GM12878 (cell line): ENCODE data around the gene OR1F1. TPM values are rescaled to one million over a fixed set of nuclear protein-coding genes. Genes with fewer than 3 reads are reported as not detected.
A peak's percentile ranks its signal among the peaks of the same experiment; 100 is the strongest.

Experiments
- ATF7 ChIP-seq: fragments of 450-650 bp; IDR thresholded peaks from 2 replicates; pipeline ENCODE4 v1.6.1; 2016; ENCODE audit warnings: low read depth, mild to moderate bottlenecking
- BCL11A ChIP-seq: IDR thresholded peaks from 2 replicates; pipeline ENCODE4 v1.6.1; 2011; ENCODE audit warnings: low read depth, low read length
- CBX5 ChIP-seq: sonication (generic); IDR thresholded peaks from 2 replicates; pipeline ENCODE4 v1.6.1; 2016; ENCODE audit warnings: low read depth, moderate library complexity, mild to moderate bottlenecking, inconsistent platforms
- EGR1 ChIP-seq, 2 experiments: IDR thresholded peaks; 1 replicate in 1 of 2; 2 replicates in 1 of 2; pipeline ENCODE4 v1.6.1; 2011 to 2012; ENCODE audit warnings: low read depth in 2 of 2, low read length in 2 of 2, borderline replicate concordance in 1 of 2, mild to moderate bottlenecking in 1 of 2, moderate library complexity in 1 of 2
- EP300 ChIP-seq, 2 experiments: fragments of 150-350 bp in 1 of 2; IDR thresholded peaks; 2 replicates each; pipeline ENCODE4 v1.6.1; 2011 to 2012; ENCODE audit warnings: low read depth in 2 of 2, low read length in 2 of 2, borderline replicate concordance in 1 of 2, improper control_type of control experiment in 1 of 2, inconsistent platforms in 1 of 2; ENCODE audit not compliant: control insufficient read depth in 1 of 2
- EZH2 ChIP-seq: IDR thresholded peaks from 2 replicates; pipeline ENCODE4 v1.6.1; 2012; ENCODE audit warnings: low read depth, mild to moderate bottlenecking, control low read depth, inconsistent platforms, low read length, borderline replicate concordance; ENCODE audit not compliant: control insufficient read depth
- FOXM1 ChIP-seq: IDR thresholded peaks from 2 replicates; pipeline ENCODE4 v1.6.1; 2012; ENCODE audit warnings: low read depth, mild to moderate bottlenecking, inconsistent platforms, low read length, moderate library complexity
- MYC ChIP-seq: IDR thresholded peaks from 2 replicates; pipeline ENCODE4 v1.6.1; 2011; ENCODE audit warnings: mild to moderate bottlenecking, low read length, moderate library complexity, inconsistent platforms; ENCODE audit not compliant: insufficient read depth, insufficient replicate concordance, insufficient read length, severe bottlenecking
- NKRF ChIP-seq: fragments of 450-650 bp; conservative IDR thresholded peaks from 2 replicates; pipeline ENCODE4 v1.6.1; 2017; ENCODE audit warnings: mild to moderate bottlenecking, moderate library complexity
- PAX8 ChIP-seq: fragments of 450-650 bp; IDR thresholded peaks from 2 replicates; pipeline ENCODE4 v1.6.1; 2017; ENCODE audit warnings: mild to moderate bottlenecking, moderate library complexity
- POLR2AphosphoS2 ChIP-seq: IDR thresholded peaks from 2 replicates; pipeline ENCODE4 v1.6.1; 2011; ENCODE audit warnings: low read depth, mild to moderate bottlenecking, low read length, improper control_type of control experiment, moderate library complexity
- RAD21 ChIP-seq: IDR thresholded peaks from 2 replicates; pipeline ENCODE4 v1.6.1; 2011; ENCODE audit warnings: mild to moderate bottlenecking, low read depth, low read length, moderate library complexity; ENCODE audit not compliant: insufficient read depth
- RFX5 ChIP-seq: IDR thresholded peaks from 2 replicates; pipeline ENCODE4 v1.6.1; 2011; ENCODE audit warnings: low read depth, low read length, improper control_type of control experiment
- SIX5 ChIP-seq: IDR thresholded peaks from 2 replicates; pipeline ENCODE4 v1.6.1; 2011; ENCODE audit warnings: mild to moderate bottlenecking, low read depth, low read length, moderate library complexity; ENCODE audit not compliant: severe bottlenecking
- TAF1 ChIP-seq: IDR thresholded peaks from 2 replicates; pipeline ENCODE4 v1.6.1; 2011; ENCODE audit warnings: mild to moderate bottlenecking, low read depth, low read length, borderline replicate concordance
- TCF7 ChIP-seq: IDR thresholded peaks from 2 replicates; pipeline ENCODE4 v1.6.1; 2014; ENCODE audit warnings: antibody characterized with exemption, borderline replicate concordance
- WRNIP1 ChIP-seq: IDR thresholded peaks from 2 replicates; pipeline ENCODE4 v1.6.1; 2011; ENCODE audit warnings: low read depth, low read length, improper control_type of control experiment, borderline replicate concordance
- ZNF207 ChIP-seq: fragments of 450-650 bp; IDR thresholded peaks from 2 replicates; pipeline ENCODE4 v1.6.1; 2014; ENCODE audit warnings: antibody characterized with exemption, mild to moderate bottlenecking, borderline replicate concordance
- polyA plus RNA-seq, 11 experiments: library from polyadenylated mRNA; depleted of rRNA in 4 of 11; unstranded in 6 of 11; stranded (reverse) in 5 of 11; fragments of >200 nt; fragmentation: Nextera tagmentation in 4 of 11; fragmentation: Illumina TruSeq in 1 of 11; extraction: Ambion mirVana in 4 of 11; extraction: Trizol in 1 of 11; gene quantifications; 1 replicate in 1 of 11; 2 replicates in 10 of 11; pipeline versions ENCODE4 v1.2.1 to v1.2.3, GENCODE V29; 2011 to 2016; ENCODE audit warnings: inconsistent platforms in 2 of 11, missing spikeins in 2 of 11, low read depth in 1 of 11
- total RNA-seq, 4 experiments: library from RNA; depleted of rRNA in 3 of 4; stranded (reverse); fragments of >200 nt in 3 of 4; fragmentation: Illumina TruSeq in 1 of 4; extraction: Trizol in 1 of 4; gene quantifications; 2 replicates each; pipeline versions ENCODE4 v1.2.1 to v1.2.3, GENCODE V29; 2013 to 2021
- TF ChIP-seq, protein P1 (sequence below): fragments of 450-650 bp; IDR thresholded peaks from 2 replicates; pipeline ENCODE4 v1.6.1; 2017; ENCODE audit warnings: mild to moderate bottlenecking, moderate library complexity

OR1F1 gene
- total and polyA plus RNA-seq, 10 of the 15 experiments (the other 5 are each of a cell fraction or from before 2014, with no cell fraction given): 0.10 to 0.14 (median 0.12) TPM; not detected in 7

DNA sequence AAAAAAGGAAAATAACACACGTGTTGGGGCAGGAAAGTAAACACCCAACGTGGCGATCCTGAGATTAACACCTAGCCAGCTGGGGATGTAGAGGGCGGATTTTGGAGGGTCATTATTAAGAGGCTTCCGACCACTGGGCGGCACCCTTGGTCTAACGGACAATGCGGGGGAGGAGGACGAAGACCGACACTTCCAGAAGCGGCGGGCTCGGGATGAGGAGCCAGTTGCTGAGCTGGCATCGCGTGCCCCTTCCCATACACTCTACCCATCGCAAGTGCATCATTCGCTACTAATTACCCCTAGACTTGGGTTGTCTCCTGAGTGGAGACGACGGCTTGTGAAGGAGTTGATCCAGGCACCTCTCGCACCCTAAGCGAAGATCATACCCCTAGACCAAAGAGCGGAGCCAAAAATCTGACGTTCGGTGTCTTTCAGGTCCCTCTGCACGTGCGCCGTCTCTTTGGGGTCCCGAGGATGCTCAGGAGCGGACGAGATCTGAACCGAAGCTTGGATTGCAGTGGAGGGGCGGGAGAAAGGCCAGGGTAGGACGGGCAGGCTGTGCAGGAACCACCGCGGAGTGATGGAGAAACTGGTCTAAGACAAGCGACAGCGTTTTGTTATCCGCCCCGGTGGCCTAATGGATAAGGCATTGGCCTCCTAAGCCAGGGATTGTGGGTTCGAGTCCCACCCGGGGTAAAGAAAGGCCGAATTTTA lies 35.6 kb upstream of the OR1F1 start (continued):
- TF ChIP-seq BCL11A (0 out of 2 replicates have a peak, but pooled peaks have one; percentile 27), EZH2 (no peak), WRNIP1 (no peak), ZNF207 (no peak; the same call in 1 of the 2 replicates), FOXM1 (no peak), CBX5 (no peak), PAX8 (no peak), POLR2AphosphoS2 (no peak), TCF7 (no peak), TAF1 (no peak), MYC (no peak), SIX5 (no peak), EP300 (IDR thresholded peaks at IDR 0.05; ENCODE audit: borderline replicate concordance in 1 of 2, control insufficient read depth in 1 of 2, low read depth in 2 of 2, low read length in 2 of 2) (no peak), EGR1 (IDR thresholded peaks at IDR 0.05; ENCODE audit: borderline replicate concordance in 1 of 2, low read depth in 2 of 2, low read length in 2 of 2) (peak in 1 of 2 experiments; percentile 86; a peak in 2 of 3 replicates), ATF7 (no peak), RAD21 (peak; percentile 49), NKRF (no peak), RFX5 (no peak)
- TF ChIP-seq, protein P1, sequence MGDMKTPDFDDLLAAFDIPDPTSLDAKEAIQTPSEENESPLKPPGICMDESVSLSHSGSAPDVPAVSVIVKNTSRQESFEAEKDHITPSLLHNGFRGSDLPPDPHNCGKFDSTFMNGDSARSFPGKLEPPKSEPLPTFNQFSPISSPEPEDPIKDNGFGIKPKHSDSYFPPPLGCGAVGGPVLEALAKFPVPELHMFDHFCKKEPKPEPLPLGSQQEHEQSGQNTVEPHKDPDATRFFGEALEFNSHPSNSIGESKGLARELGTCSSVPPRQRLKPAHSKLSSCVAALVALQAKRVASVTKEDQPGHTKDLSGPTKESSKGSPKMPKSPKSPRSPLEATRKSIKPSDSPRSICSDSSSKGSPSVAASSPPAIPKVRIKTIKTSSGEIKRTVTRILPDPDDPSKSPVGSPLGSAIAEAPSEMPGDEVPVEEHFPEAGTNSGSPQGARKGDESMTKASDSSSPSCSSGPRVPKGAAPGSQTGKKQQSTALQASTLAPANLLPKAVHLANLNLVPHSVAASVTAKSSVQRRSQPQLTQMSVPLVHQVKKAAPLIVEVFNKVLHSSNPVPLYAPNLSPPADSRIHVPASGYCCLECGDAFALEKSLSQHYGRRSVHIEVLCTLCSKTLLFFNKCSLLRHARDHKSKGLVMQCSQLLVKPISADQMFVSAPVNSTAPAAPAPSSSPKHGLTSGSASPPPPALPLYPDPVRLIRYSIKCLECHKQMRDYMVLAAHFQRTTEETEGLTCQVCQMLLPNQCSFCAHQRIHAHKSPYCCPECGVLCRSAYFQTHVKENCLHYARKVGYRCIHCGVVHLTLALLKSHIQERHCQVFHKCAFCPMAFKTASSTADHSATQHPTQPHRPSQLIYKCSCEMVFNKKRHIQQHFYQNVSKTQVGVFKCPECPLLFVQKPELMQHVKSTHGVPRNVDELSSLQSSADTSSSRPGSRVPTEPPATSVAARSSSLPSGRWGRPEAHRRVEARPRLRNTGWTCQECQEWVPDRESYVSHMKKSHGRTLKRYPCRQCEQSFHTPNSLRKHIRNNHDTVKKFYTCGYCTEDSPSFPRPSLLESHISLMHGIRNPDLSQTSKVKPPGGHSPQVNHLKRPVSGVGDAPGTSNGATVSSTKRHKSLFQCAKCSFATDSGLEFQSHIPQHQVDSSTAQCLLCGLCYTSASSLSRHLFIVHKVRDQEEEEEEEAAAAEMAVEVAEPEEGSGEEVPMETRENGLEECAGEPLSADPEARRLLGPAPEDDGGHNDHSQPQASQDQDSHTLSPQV: no peak
